Coronary artery (tissue), 2 donors: Measurements from ENCODE around the gene ADAMTS15.
A peak's percentile ranks its signal among the peaks of the same experiment; 100 is the strongest.

Experiments
- DNase-seq: peaks from one replicate; pipeline ENCODE4 v3.0.0-alpha.2; 2017; ENCODE audit warnings: low spot score
- H3K27ac ChIP-seq, 2 donors: fragments of 200-600 bp; sonication (generic); one replicate each; pipeline ENCODE4 v1.5.1; 2016 to 2019
- H3K4me3 ChIP-seq: fragments of 200-600 bp; sonication (generic); 2 replicates; pipeline ENCODE4 v1.5.1; 2016; ENCODE audit warnings: mild to moderate bottlenecking, moderate library complexity
- TF ChIP-seq, protein P1 (sequence below): fragments of 200-600 bp; sonication (generic); IDR thresholded peaks from one replicate; pipeline ENCODE4 v1.5.1; 2019; ENCODE audit warnings: antibody characterized with exemption

The ADAMTS15 gene, protein sequence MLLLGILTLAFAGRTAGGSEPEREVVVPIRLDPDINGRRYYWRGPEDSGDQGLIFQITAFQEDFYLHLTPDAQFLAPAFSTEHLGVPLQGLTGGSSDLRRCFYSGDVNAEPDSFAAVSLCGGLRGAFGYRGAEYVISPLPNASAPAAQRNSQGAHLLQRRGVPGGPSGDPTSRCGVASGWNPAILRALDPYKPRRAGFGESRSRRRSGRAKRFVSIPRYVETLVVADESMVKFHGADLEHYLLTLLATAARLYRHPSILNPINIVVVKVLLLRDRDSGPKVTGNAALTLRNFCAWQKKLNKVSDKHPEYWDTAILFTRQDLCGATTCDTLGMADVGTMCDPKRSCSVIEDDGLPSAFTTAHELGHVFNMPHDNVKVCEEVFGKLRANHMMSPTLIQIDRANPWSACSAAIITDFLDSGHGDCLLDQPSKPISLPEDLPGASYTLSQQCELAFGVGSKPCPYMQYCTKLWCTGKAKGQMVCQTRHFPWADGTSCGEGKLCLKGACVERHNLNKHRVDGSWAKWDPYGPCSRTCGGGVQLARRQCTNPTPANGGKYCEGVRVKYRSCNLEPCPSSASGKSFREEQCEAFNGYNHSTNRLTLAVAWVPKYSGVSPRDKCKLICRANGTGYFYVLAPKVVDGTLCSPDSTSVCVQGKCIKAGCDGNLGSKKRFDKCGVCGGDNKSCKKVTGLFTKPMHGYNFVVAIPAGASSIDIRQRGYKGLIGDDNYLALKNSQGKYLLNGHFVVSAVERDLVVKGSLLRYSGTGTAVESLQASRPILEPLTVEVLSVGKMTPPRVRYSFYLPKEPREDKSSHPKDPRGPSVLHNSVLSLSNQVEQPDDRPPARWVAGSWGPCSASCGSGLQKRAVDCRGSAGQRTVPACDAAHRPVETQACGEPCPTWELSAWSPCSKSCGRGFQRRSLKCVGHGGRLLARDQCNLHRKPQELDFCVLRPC

DNA sequence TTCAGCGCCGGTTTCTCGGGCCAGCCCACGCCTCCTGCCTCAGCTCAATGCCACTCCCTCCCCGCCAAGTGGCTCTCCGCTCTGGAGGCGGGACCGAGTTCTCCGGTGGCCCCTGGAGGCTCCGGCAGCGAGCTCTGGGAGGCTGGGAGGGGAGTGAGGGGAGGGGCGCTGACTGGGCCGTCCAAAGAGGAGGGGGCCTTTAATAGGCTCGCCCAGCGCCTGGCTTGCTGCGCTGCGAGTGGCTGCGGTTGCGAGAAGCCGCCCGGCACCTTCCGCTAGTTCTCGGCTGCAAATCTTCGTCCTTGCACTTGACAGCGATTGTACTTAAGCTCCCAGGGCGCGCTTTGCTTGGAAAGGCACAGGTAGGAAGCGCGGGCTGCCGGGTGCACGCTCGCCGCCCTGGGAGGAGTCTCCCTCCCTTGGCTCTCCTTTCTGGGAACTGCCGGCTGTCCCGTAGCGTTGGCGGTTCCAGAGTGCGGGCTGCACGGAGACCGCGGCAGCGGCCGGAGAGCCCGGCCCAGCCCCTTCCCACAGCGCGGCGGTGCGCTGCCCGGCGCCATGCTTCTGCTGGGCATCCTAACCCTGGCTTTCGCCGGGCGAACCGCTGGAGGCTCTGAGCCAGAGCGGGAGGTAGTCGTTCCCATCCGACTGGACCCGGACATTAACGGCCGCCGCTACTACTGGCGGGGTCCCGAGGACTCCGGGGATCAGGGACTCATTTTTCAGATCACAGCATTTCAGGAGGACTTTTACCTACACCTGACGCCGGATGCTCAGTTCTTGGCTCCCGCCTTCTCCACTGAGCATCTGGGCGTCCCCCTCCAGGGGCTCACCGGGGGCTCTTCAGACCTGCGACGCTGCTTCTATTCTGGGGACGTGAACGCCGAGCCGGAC, at the start of gene ADAMTS15:
Gene ADAMTS15, plus strand, starts transcription at position 230 of the 894 bp plus-strand sequence. Its CDS starts 329 bp downstream, at position 559.
- peak within 1 kb of the TSS; percentile 83 to 87 for H3K27ac ChIP-seq
- DNase-seq = peak; percentile 93
- TF ChIP-seq, protein P1, sequence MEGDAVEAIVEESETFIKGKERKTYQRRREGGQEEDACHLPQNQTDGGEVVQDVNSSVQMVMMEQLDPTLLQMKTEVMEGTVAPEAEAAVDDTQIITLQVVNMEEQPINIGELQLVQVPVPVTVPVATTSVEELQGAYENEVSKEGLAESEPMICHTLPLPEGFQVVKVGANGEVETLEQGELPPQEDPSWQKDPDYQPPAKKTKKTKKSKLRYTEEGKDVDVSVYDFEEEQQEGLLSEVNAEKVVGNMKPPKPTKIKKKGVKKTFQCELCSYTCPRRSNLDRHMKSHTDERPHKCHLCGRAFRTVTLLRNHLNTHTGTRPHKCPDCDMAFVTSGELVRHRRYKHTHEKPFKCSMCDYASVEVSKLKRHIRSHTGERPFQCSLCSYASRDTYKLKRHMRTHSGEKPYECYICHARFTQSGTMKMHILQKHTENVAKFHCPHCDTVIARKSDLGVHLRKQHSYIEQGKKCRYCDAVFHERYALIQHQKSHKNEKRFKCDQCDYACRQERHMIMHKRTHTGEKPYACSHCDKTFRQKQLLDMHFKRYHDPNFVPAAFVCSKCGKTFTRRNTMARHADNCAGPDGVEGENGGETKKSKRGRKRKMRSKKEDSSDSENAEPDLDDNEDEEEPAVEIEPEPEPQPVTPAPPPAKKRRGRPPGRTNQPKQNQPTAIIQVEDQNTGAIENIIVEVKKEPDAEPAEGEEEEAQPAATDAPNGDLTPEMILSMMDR = no peak
- peak within 1 kb of the TSS; percentile 88 for H3K4me3 ChIP-seq

DNA sequence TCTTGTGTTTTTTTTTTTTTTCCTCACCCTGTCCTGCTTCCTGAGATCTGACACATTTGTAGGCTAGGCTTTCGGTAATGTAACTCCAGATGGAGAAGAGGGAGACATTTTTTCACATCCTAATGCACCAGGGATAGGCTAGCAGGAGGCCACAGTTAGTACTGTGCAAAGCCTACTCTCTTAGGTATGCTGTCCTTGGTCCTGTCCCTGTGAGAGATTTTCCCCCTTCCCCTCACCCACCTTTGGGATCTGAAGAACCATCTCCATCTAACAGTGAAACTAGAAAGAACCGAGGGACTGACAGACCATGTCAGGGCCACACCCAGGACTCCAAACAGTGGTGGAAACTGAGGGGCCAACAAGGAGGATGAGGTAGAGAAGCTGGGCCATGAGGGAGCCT, 49.2 kb upstream of the ADAMTS15 start:
- H3K27ac ChIP-seq = no peak overlapping the region
- no peak for DNase-seq
- TF ChIP-seq, protein P1 = no peak
- no peak overlapping the region for H3K4me3 ChIP-seq

DNA sequence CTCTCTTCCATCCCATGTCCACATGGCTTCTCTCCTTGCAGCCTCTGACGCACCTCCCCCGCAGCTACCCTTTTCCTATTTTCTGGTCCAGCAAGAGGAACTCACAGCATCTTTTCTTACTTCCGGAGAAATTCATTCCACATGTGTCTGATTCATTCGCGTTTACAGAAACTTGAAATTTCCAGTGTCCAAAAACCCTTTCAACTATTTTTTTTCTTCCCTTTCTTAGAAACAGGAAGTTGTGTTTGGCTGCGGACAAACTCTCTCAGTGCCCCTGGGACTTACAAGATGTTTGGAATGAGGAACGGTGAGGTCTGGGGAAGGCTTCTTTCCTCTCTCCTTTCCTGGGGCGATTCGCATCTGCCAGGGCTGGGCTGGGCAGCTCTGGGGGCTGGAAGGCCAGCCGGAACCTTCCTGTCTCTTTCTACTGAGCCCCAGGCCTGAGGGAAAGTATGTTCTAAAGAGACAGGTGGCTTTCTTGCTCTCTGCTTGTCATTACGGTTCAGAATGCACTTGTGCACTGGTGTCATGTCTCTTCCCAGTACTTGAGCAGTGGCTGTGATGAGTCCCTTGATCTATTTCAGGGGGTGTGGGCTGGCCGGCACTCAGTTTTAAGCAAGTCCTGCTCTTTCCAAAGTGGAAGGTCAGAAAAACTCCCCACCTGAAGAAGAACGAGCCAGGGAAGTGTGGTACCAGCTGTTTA, 47.5 kb upstream of the ADAMTS15 start:
- Histone ChIP-seq H3K27ac (peak overlapping the region; percentile 22 to 90), H3K4me3 (peak overlapping the region; percentile 25)
- TF ChIP-seq, protein P1 = no peak
- DNase-seq = no peak

DNA sequence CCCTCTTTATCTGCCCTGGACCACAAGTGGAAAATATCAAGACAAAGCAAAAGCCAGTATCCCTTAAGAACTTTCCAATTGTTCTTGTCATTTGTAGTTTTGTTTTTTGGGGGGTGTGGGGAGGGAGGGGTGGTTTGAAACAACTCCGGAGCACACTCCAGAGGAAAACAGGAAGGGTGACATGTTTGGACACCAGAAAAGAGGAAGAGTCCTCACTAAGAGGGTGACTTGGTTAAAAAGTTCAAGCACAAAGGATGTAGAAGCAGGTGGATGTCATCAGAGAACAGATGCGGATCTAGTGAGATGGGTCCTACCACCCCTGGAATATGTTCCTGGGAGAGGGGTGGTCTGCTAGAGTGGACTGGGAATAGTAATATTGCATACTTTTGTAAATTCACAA, 45.9 kb upstream of the ADAMTS15 start:
- Histone ChIP-seq H3K27ac (peak overlapping the region; percentile 81 to 90), H3K4me3 (no peak overlapping the region)
- DNase-seq = no peak
- TF ChIP-seq, protein P1 = no peak

DNA sequence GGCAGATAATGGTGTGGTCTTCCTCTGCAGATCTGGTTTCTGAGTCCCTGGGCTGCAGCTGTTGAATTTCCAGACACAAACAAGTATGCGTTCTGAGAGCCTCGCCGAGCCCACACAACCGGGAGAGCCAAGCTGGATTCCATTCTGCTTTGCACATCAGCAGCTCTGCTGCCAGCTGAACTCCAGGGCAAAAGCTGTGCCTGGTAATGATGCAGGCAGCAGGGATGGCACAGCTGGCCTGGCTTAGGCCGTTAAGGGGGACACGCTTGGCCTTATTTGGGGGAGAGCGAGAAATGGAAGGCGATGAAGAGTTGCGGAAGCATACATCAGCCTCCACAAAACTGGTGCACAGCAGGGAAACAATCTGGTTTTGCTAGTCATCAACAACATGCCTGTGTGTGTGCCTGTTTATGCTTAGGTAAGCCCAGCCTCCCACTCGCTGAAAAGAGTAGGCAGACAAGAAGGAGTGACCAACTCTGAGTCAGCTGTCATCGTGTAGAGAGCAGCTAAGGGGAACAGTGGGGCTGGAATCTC, 45.1 kb upstream of the ADAMTS15 start:
- Histone ChIP-seq H3K27ac (peak overlapping the region; percentile 81 to 90), H3K4me3 (peak overlapping the region; percentile 31)
- TF ChIP-seq, protein P1 = no peak
- DNase-seq = peak; percentile 93

DNA sequence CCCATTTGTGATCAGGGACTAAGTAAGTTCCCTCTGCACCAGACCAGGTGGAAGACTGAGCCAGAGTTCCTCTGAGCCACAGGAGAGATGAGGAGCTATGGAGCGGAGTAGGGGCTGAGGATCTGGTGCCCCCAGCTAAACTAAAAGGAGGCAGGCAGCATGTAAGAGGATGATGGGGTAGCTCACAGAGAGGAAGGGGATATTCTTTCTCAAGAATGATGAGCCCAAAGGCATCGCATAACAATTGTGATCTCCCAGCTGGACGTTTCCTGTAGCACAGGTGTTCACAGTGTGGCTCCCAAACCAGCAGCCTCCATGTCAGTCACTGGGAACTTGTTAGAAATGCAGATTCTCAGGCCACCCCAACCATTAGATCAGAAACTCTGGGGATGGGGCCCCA, 44.5 kb upstream of the ADAMTS15 start:
- DNase-seq = no peak
- Histone ChIP-seq H3K27ac (peak overlapping the region; percentile 81 to 90), H3K4me3 (no peak overlapping the region)
- TF ChIP-seq, protein P1 = no peak
